A549 treated with DMSO at 1 μM for 4 hours (cell line): ENCODE results near the gene DDRGK1. TPM values are rescaled to one million over a fixed set of nuclear protein-coding genes. Genes with fewer than 3 reads are reported as not detected.

Source experiments
- total RNA-seq: library from RNA; stranded (reverse); fragments of 200-300 nt; extraction: Qiagen RNA extraction; gene quantifications from 5 replicates; pipeline ENCODE4 v1.2.3, GENCODE V29; 2022; ENCODE audit warnings: low read depth

DDRGK1 gene
- 70.9 to 97.8 TPM (median 87.1 TPM) in 5 replicates for total RNA-seq

DNA sequence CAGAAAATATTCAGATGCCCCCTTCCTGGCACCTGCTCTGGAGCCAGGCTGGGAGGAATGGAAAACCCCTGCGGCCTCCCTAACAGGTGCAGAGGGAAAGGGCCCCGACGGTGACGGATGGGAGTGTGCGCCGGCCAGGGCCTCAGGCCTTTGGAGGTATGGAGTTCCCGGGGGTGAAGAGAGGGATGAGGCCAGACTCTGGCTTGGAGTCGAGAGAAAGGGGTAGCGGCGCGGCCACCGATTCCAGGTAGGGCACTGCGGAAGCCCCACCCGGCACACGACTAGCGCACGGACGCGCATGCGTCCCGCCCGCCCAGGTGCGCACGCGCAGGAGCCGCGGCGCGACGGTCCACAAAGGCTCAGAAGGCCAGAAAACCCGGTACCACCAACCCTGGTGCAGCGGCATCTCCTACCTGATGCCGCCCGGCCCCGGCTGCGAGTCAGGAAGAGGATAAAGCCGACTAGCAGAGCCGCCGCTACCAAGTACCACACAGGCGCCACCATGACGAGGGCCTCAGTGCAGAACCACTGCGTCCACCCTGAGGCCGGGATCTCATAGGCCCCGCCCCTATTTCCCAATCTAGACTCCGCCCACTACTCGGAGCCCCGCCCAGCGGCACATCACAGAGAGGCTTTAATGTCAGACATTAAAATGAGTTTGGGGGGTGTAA lies at the start of gene DDRGK1:
Gene DDRGK1 (minus strand): TSS at position 559 of the 671 bp plus-strand sequence. CDS start 55 bp downstream, at position 504.

DNA sequence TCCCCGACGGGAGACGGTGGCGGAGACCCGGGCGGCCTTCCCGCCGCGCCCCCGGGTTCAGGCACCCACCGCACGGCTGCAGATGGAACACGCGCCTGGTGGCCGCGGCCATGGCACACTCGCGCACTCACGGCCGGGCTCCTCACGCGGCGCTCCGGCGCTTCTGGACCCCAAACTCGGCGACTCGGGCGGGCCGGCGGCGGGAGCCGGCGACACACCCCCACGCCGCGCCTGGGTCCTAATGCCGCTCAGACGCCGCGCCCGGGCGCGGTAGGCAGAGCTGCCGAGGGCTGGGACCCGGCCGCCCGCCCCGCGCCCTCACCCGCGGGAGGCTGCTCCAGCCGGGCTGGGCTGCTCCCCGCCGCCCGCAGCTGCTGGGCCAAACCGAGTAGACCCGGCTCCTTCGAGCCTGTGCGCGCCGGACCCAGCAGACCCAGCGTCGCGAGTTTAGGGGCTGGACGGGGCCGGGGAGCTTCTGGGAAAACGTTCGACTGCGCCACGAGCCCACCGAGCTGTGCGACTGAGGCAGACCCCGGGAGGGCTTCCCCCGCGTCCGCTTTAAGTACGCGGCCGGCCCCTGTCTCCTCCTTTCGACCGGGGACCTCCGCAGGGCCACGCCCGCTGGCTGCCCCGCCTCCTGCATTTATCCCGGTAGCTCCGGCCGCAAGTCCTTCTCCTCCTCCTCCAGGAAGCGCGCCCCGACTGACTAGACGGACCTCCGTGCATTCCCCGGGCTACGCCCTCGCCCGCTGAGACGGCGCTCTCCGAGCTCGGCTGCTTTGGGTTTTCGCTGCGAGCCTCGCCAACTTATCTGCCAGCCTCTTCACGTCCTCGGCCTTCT lies 34.8 kb upstream of the DDRGK1 start, which contains the start of gene SLC4A11:
Gene SLC4A11 (minus strand): TSS at position 165 of the 841 bp plus-strand sequence. CDS start 53 bp downstream, at position 112.

DNA sequence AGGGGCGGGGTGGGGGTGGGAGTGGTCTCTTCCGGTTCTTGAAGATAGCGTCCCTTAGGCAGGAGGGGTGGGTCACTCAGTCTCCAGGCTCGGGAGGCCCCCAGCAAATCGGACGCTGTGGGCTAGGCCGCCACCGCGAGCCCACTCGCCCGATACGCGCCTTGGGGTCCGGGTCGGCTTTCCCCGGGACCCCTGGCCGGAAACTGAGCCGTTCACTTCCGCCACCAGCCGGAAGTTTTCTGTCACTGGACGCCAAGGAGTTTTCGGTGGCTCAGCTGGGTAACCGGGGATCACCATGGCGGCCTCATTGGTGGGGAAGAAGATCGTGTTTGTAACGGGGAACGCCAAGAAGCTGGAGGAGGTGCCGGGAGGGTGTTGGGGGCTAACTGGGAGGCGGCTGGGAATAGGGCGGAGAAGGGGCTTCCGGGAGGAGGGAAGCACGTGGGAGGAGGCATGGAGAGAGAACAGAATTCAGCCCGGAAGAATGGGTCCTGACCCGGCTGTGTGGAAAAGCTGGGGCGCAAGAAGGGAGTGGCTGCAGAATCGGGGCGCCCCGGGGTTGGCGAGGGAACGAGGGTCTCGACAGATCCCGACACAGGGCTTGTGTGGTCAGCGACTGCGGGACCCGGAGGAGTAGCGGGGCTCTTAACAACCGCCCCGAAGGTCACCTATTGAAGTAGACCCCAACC lies 4.9 kb upstream of the DDRGK1 start, which contains the start of gene ITPA:
Gene ITPA (plus strand): TSS at position 242 of the 689 bp plus-strand sequence. CDS start 54 bp downstream, at position 296.

DNA sequence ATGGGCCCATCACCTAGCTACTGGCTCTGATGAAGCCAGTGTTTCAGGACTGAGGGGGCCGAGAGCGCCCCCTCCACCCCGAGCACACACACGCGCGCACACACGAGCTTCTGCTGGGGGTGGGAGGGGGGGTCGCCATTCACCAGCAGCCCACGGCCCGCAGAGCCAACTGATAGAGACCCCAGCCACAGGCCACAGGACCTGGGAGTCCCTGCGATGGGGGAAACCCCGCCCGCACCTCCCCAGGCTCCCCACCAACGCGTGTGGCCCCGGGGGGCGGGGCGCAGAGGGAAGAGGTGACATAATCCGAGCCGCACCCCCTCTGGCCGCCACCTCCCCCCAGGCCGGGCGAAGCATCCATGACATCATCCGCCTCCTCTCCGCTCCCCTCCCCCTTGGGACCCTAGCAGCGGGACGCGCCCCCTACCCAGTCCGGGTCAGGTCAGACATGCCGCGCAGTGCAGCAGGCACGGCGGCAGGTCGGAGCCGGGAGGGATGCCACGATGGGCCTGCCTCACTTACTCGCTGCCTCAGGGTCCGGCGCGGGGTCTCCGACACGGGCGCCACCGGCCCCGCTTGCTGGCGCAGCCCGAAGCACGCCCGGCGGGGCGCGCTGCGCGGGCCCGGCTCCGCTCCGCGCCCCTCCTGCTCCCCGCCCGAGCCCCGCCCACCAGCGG lies 31.4 kb downstream of the DDRGK1 start, which contains the start of gene LZTS3:
Gene LZTS3 (minus strand): TSS at position 617 of the 677 bp plus-strand sequence. CDS start 6,386 bp downstream, outside the sequence.

Other genes with a start within 250 kb of the DDRGK1 start
- gene GNRH2, start 161.1 kb downstream of the DDRGK1 start, total RNA-seq: 0.25 to 0.26 TPM in 2 of 5 replicates, not detected in the others
- 103 to 162 TPM (median 144 TPM) in 5 replicates for gene MRPS26, start 158.6 kb downstream of the DDRGK1 start, total RNA-seq
- not detected in 5 replicates for gene OXT, start 133.1 kb downstream of the DDRGK1 start, total RNA-seq
- not detected in 5 replicates for gene AVP, start 120.0 kb downstream of the DDRGK1 start, total RNA-seq
- 44.0 to 49.5 TPM (median 47.0 TPM) in 5 replicates for gene FASTKD5, start 44.8 kb downstream of the DDRGK1 start, total RNA-seq
- gene UBOX5, start 44.8 kb downstream of the DDRGK1 start, total RNA-seq: 3.3 to 4.2 TPM (median 3.8 TPM) in 5 replicates
- gene LZTS3, start 31.1 kb downstream of the DDRGK1 start, total RNA-seq: 2.3 to 2.7 TPM (median 2.6 TPM) in 5 replicates
- 119 to 136 TPM (median 124 TPM) in 5 replicates for gene ITPA, start 4.8 kb upstream of the DDRGK1 start, total RNA-seq
- gene SLC4A11, start 34.5 kb upstream of the DDRGK1 start, total RNA-seq: 5.3 to 7.2 TPM (median 6.2 TPM) in 5 replicates
- gene DNAAF9, start 203.0 kb upstream of the DDRGK1 start, total RNA-seq: 4.6 to 5.8 TPM (median 5.4 TPM) in 5 replicates